Body of pancreas (tissue), 4 donors: ENCODE results near the gene CGB3.
"Not testable (repeated sequence)": the region's sequence is repeated elsewhere in the genome, so short reads cannot be mapped to it uniquely, and the experiment has no call there.

Source experiments
- CTCF ChIP-seq, 7 experiments: fragments of 450-650 bp in 4 of 7; fragments of 200-600 bp in 3 of 7; sonication (generic) in 3 of 7; IDR thresholded peaks; one replicate each; pipeline ENCODE4 v1.5.1; 2016 to 2019; ENCODE audit warnings: antibody characterized with exemption in 7 of 7
- POLR2A ChIP-seq, 3 donors: fragments of 450-650 bp; IDR thresholded peaks; one replicate each; pipeline ENCODE4 v1.6.1; 2016; ENCODE audit warnings: antibody characterized with exemption in 3 of 3, mild to moderate bottlenecking in 2 of 3

DNA sequence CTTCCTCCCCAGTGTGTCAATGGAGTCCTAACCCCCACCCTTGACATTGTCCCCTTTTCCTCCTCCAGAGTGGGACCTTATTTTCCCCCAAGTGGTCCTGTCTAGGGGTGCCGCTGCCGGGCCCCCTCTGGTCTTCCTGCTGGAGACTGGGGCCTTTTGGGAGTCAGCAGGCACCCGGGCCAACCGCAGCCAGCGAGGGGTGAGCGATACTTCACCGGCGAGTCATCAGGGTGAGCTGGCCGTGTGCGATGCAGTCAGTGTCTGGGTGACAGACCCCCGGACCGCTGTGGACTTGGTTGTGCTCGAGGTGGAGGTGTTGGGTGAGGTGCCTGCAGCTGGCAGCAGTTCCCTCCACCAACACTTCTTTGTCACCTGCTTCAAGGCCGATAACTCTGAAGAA lies 5.6 kb upstream of the CGB3 start:
- TF ChIP-seq CTCF, POLR2A (IDR thresholded peaks at IDR 0.05): not testable (repeated sequence)
